Fibroblast of mammary gland (primary cell): ENCODE measurements around the gene FEZ2.

Experiments
- DNase-seq: peaks from one replicate; pipeline ENCODE4 v3.0.0-alpha.2; 2010; ENCODE audit warnings: low read depth
- H3K4me3 ChIP-seq: 2 replicates; pipeline ENCODE4 v1.5.1; 2011; ENCODE audit warnings: low read depth, mild to moderate bottlenecking, low read length, moderate library complexity; ENCODE audit not compliant: control insufficient read depth
- TF ChIP-seq, protein P1 (sequence below): conservative IDR thresholded peaks from 2 replicates; pipeline ENCODE4 v1.5.1; 2011; ENCODE audit warnings: low read depth, low read length, inconsistent platforms; ENCODE audit not compliant: control insufficient read depth, insufficient read depth

The FEZ2 gene

DNA sequence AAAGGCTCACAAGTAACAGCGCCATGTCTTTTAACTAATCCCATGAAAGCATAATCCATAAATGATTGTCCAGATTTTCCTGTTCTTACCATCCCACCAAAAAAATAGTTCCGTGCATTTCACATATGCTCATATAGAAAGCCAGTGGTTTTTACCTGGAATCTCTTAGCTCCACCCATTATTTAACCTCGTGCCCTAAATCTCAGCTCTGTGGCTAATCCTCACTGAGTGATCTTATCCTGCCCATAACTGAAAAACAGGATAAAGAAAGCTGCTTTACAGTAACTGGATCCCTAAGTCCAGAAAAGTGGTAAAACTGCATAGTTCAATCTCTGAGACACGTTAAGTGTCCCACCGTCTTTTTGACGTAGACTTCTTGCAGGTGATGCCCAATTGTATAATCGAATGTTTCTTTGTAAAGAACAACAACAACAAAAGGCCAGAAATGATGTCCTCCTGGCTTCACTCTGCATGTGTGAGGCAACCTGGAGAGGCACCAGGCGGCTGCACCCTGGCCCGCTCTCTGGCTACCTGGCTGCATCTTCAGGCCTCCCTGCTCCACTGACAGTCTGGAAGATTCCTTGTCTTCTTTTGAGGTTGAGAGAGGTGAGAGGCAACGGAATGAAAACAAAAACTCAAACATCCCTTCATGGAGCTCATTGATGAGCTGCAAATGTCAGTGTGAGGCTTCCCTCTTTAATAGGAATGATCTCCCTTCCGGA lies 38.6 kb downstream of the FEZ2 start:
- no peak for DNase-seq
- TF ChIP-seq, protein P1, sequence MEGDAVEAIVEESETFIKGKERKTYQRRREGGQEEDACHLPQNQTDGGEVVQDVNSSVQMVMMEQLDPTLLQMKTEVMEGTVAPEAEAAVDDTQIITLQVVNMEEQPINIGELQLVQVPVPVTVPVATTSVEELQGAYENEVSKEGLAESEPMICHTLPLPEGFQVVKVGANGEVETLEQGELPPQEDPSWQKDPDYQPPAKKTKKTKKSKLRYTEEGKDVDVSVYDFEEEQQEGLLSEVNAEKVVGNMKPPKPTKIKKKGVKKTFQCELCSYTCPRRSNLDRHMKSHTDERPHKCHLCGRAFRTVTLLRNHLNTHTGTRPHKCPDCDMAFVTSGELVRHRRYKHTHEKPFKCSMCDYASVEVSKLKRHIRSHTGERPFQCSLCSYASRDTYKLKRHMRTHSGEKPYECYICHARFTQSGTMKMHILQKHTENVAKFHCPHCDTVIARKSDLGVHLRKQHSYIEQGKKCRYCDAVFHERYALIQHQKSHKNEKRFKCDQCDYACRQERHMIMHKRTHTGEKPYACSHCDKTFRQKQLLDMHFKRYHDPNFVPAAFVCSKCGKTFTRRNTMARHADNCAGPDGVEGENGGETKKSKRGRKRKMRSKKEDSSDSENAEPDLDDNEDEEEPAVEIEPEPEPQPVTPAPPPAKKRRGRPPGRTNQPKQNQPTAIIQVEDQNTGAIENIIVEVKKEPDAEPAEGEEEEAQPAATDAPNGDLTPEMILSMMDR = no peak
- no peak overlapping the region for H3K4me3 ChIP-seq

DNA sequence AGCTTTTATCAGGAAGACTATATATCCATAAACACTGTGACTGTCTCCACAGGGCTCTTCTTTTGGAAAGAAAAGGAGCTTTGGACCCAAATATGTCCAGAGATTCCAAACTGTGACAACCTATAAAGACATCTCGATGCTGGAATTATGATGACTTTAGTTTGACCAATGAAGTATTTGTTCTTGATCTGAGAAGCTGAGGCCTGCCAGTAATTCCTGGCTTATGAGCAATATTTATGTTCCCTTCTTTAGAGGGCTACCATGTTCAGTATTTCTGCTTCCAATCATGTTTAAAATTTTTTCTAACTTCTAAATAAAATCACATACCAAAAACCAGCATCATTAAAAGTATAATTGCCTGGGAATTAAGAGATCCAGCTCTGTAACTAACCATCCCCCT lies 41.1 kb downstream of the FEZ2 start:
- no peak overlapping the region for H3K4me3 ChIP-seq
- TF ChIP-seq, protein P1 = no peak
- peak; percentile 65 for DNase-seq

DNA sequence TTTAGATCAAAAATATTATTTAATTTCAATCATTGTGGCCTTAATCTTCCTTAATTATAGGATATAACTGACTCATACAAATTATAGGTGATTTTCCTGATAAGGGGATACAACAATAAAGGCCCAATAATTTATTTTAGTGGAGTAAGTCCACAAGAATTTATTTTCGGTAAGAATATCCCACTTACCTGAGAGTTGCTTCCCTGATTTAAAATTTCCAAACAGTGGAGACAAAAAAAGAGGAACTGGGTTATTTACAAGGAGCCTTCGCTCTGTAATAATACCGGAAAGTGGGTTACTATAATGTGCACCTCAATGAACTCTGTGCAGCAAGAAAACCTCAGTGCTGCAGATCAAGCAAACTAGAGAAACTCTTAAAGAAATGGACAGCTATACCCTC lies 42.2 kb downstream of the FEZ2 start:
- no peak for DNase-seq
- no peak overlapping the region for H3K4me3 ChIP-seq
- TF ChIP-seq, protein P1 = no peak

DNA sequence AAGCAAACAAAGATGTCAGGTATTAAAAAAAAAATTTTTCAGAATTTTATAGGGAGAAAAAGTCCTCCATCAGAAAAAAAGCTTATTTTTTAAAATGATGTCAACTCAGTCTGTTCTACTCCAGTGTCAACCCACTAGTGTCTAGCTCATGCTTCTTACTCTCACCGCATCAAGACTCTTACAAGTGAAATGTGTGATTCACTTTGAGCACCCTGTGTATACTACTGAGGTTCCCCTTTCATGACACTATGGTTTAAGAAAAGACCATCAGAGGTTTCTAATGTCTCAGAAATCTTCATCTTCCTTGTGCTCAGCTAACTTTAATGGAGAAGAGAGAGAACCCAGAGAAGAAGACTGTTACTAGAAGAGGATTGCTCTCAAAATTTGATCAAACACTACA lies 43.4 kb downstream of the FEZ2 start:
- no peak overlapping the region for H3K4me3 ChIP-seq
- TF ChIP-seq, protein P1 = no peak
- DNase-seq = no peak

DNA sequence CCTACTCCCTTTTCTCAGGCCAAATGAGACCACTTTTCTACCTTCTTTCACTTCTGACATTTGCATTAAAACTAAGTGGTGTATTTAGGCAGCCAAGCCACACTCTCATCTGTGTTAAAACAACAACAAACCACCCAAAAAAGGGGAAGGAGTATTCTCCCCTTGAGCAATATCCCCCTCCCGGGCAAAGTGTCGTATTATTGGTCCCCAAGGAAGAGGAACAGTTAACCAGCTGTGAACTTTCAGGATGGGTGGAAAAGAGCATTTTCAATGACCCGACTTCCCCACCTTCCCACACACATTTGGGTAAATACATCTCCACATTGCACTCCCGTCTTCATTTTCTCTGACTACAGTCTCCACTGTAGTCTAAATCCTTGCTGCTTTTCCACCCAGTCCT lies 44.3 kb downstream of the FEZ2 start:
- no peak overlapping the region for H3K4me3 ChIP-seq
- no peak for DNase-seq
- TF ChIP-seq, protein P1 = no peak

DNA sequence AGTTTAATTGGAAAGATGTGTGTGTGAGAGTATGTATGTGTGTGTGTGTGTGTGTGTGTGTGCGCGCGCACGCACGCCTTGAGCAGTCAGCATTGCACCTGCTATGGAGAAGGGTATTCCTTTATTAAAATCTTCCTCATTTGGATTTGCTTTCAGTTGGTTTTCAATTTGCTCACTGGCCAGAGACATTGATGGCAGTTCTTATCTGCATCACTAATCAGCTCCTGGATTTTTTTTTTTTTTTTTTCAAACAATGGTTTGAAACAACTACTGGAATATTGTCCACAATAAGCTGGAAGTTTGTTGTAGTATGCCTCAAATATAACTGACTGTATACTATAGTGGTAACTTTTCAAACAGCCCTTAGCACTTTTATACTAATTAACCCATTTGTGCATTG lies 48.0 kb downstream of the FEZ2 start:
- no peak for DNase-seq
- no peak overlapping the region for H3K4me3 ChIP-seq
- TF ChIP-seq, protein P1 = no peak

DNA sequence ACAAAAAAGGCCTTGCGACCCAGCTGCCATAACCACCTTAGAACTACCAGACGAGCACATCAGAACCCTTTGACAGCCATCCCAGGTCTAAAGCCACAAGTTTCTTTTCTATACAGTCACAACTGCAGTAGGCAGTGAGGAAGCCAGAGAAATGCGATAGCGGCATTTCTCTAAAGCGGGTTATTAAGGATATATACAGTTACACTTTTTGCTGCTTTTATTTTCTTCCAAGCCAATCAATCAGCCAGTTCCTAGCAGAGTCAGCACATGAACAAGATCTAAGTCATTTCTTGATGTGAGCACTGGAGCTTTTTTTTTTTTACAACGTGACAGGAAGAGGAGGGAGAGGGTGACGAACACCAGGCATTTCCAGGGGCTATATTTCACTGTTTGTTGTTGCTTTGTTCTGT lies 48.8 kb downstream of the FEZ2 start:
- peak; percentile 21 for DNase-seq
- TF ChIP-seq, protein P1 = no peak
- no peak overlapping the region for H3K4me3 ChIP-seq
